NCI-H2227 (cell line): ENCODE results near the gene PICALM.
"Not testable (repeated sequence)": the region's sequence is repeated elsewhere in the genome, so short reads cannot be mapped to it uniquely, and the experiment has no call there.

Experiments
- DNase-seq: peaks from one replicate; lab custom pipeline; 2025; ENCODE audit not compliant: unreplicated experiment; lab: John Stamatoyannopoulos, UW

Gene PICALM

GRCh38 chr11:85945788-85946187 is 123.1 kb downstream of the PICALM start:
- no peak for DNase-seq

DNA sequence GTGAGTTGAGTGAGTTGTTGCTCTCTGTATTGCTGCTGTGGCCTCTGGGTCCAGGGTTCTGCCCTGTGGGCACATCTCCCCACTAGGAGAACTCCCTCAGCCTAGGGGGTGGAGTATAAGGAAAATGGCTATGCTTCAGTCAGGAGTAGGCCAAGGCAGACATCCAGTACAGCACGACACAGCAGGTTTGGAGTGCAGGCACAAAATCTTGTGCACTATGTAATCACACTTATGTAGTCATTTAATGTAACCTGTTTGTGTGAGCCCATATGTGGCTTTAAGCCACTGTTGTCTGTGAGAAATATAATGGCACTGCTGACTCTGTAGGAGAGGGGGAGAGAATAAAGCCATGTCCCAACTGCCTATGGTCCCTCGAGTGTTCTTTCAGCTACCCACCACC is 123.6 kb downstream of the PICALM start:
- DNase-seq = no peak

DNA sequence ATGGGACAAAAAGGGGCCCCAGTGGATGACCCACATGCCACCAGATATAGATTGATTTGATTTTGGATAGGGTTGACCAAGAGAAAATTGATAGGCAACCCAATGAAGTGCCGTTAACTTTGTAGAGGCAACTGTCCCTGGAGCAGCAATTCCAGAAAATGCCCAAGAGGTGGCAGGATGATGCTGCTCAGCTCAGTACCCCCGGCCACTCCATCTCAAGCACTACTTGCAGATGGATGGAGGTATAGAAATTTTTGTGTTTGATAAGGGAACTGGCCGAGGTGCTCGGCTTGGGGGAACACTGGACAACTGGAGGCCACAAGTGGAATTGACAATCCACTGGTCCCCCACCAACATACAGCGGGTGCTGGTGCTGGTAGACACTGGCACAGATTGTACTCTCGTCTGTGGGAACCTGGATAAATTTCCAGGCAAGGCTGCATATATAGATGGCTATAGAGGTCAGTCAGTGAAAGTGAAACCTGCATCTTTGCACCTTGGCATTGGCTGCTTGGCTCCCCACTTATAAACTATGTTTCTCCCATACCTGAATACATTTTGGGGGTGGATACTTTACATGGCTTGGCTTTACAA is 127.4 kb downstream of the PICALM start:
- no peak for DNase-seq

GRCh38 chr11:85939099-85940015 is 129.5 kb downstream of the PICALM start:
- DNase-seq = no peak

DNA sequence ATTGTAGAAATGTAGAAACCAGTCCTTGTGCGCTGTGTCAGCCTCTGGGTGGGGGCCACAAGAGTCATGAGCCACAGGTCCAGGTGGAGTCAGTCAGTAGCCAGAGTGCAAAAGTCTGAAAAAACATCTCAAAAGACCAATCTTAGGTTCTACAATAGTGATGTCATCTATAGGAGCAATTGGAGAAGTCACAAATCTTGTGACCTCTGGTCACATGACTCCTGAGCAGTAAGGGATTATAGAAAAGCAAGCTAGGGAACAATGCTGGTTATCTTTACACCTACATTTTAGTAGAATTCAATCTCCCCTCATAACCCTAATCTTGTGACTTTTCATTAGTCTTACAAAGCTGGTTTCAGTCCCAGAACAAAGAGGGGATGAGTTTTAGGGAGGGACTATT is 131.0 kb downstream of the PICALM start:
- no peak for DNase-seq

- DNase-seq = no peak
Observed at GRCh38 chr11:85935751-85936150, 133.1 kb downstream of the PICALM start.

GRCh38 chr11:85934596-85935169 is 134.2 kb downstream of the PICALM start:
- DNase-seq = no peak

DNA sequence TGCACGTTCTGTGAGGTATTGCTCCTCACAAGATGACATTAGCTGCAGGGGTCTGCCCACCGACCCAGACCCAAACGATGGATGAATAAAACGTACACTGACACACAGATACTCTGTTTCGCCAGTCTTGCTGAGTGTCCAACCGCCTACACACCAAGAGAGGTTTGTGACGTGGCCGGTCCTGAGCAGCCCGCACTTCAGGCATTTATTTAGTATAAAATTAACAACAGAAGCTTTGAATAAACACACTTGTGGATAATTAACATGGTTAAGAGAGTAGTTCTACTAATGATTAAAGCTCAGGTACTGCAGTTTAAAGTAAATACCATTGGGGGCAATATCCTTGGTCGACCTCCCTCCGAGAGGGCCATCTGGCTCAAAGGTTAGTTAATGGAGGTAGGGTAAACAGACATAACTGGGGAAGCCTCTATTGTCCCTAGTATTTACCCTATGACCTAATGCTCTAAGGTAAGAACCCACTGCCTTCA is 138.0 kb downstream of the PICALM start:
- no peak for DNase-seq

DNA sequence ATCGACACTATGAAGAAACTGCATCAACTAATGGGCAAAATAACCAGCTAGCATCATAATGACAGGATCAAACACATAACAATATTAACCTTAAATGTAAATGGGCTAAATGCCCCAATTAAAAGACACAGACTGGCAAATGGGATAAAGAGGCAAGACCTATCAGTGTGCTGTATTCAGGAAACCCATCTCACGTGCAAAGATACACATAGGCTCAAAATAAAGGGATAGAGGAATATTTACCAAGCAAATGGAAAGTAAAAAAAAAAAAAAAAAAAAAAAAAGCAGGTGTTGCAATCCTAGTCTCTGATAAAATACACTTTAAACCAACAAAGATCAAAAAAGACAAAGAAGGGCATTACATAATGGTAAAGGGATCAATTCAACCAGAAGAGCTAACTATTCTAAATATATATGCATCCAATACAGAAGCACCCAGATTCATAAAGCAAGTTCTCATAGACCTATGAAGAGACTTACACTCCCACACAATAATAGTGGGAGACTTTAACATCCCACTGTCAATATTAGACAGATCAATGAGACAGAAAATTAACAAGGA is 142.2 kb downstream of the PICALM start:
- DNase-seq = not testable (repeated sequence)

DNA sequence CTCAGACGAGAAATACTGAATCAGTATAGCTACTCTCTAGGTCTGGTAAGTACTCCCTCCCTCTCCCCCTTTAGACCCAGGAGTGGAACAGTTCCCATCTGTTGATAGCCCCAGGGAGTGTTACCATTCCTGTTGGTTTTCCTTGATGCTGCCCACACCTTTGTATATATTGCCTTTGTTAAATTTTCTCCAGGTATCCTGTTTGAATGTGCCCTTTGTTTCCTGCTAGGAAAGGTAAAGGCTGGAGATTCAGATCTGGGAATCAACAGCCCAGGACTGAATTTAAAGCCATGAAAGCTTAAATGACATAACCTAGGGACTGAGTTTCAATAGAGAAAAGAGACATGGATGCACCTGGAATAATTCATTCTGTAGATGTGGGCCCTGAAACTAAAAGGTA is 145.4 kb downstream of the PICALM start:
- no peak for DNase-seq

DNA sequence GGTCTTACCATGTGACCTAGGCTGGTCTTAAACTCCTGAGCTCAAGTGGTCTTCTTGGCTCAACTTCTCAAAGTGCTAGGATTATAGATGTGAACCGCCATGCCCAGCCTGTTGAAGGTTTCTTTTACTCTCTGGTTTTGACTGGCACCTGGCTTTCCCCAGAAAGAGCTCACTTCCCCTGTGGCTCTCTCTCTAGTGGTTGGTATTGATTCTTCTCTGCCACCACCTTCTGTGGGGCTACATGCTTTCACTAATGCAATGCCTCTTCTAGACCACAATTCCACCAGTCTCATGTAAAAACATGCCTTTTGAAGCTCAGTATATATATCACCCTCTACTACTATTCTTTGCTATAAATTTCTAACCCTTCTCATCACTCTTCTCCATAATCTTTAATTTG is 146.5 kb downstream of the PICALM start:
- DNase-seq = no peak

GRCh38 chr11:85918910-85919794 is 149.7 kb downstream of the PICALM start:
- DNase-seq = no peak

- no peak for DNase-seq
Observed at GRCh38 chr11:85914425-85914824, 154.5 kb downstream of the PICALM start.

DNA sequence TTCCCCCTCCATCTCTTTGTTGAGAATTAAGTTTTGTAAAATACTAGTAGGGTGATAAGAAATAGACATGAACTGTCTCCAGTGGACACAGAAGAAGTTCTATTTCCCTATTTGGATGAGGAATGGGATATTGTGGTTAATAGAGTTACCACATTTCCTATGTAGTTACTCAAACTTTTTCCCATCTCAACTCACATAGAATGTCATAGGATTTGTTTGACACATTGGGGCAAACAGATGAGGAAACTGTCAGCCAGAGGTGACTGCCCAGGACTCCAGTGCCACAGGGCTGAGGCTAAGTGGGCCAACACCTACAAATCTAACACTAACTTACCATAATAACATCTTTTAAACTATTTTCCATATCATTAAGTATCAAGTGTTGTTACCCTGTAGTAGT is 155.4 kb downstream of the PICALM start:
- no peak for DNase-seq

GRCh38 chr11:85912414-85912813 is 156.5 kb downstream of the PICALM start:
- no peak for DNase-seq
